PC-3 (cell line): Measurements from ENCODE around the gene SLF2. TPM values are rescaled to one million over a fixed set of nuclear protein-coding genes. Genes with fewer than 3 reads are reported as not detected.

ENCODE experiments used
- ATAC-seq: fragments of 200-7000 bp; cut with Tn5 transposase; 2 replicates; pipeline ENCODE4 v1.9.1; 2020; ENCODE audit warnings: mild to moderate bottlenecking, moderate library complexity
- BruUV-seq: library from RNA; stranded (reverse); fragments of 400-500 nt; replicated peaks from 2 replicates; lab custom pipeline; 2021; lab: Mats Ljungman, UMichigan
- CTCF ChIA-PET: fragments of 300-600 bp; sonication (Branson Sonifier 250); formaldehyde crosslinking; loops from one replicate; lab custom pipeline; 2022; ENCODE audit warnings: antibody characterized with exemption; lab: Charles Lee
- POLR2A ChIA-PET: fragments of 300-600 bp; sonication (Branson Sonifier 250); formaldehyde crosslinking; loops from one replicate; lab custom pipeline; 2022; ENCODE audit warnings: antibody characterized with exemption; ENCODE audit not compliant: unreplicated experiment; lab: Charles Lee
- DNase-seq: peaks from one replicate; pipeline ENCODE4 v3.0.0-alpha.2; 2015
- H2AFZ ChIP-seq: fragments of 300-600 bp; sonication (generic); 2 replicates; pipeline ENCODE4 v1.6.0; 2016; ENCODE audit warnings: antibody characterized with exemption, low read length
- H3F3A ChIP-seq: fragments of 300-600 bp; sonication (generic); one replicate; pipeline ENCODE4 v1.6.0; 2017; ENCODE audit warnings: antibody characterized with exemption, low read length, control low read depth, mild to moderate bottlenecking; ENCODE audit not compliant: unreplicated experiment
- H3K27ac ChIP-seq: fragments of 300-600 bp; sonication (generic); 2 replicates; pipeline ENCODE4 v1.5.1; 2016; ENCODE audit warnings: mild to moderate bottlenecking, low read length
- H3K27me3 ChIP-seq: fragments of 300-600 bp; sonication (generic); 2 replicates; pipeline ENCODE4 v1.6.1; 2016; ENCODE audit warnings: low read length, mixed read lengths
- H3K36me3 ChIP-seq: fragments of 300-600 bp; sonication (generic); 2 replicates; pipeline ENCODE4 v1.6.1; 2016; ENCODE audit warnings: low read depth, mixed run types, low read length, mixed read lengths
- H3K4me1 ChIP-seq: fragments of 300-600 bp; sonication (generic); 2 replicates; pipeline ENCODE4 v1.5.1; 2016; ENCODE audit warnings: low read length; ENCODE audit not compliant: insufficient read depth
- H3K4me2 ChIP-seq: fragments of 300-600 bp; sonication (generic); 2 replicates; pipeline ENCODE4 v1.6.0; 2016; ENCODE audit warnings: low read length
- H3K4me3 ChIP-seq: fragments of 300-600 bp; sonication (generic); 2 replicates; pipeline ENCODE4 v1.5.1; 2016; ENCODE audit warnings: mild to moderate bottlenecking, low read length, mixed read lengths
- H3K79me2 ChIP-seq: fragments of 300-600 bp; sonication (generic); 2 replicates; pipeline ENCODE4 v1.6.1; 2017; ENCODE audit warnings: low read length, mixed read lengths
- H3K9ac ChIP-seq: fragments of 300-600 bp; sonication (generic); 2 replicates; pipeline ENCODE4 v1.6.0; 2016; ENCODE audit warnings: mild to moderate bottlenecking, low read length
- H3K9me2 ChIP-seq: fragments of 300-600 bp; sonication (generic); replicated peaks from 2 replicates; pipeline ENCODE4 v1.6.1; 2016; ENCODE audit warnings: mixed run types, low read length, mixed read lengths
- H3K9me3 ChIP-seq: fragments of 300-600 bp; sonication (generic); 2 replicates; pipeline ENCODE4 v1.6.1; 2016; ENCODE audit warnings: low read length, mixed read lengths
- H4K20me1 ChIP-seq: fragments of 300-600 bp; sonication (generic); 2 replicates; pipeline ENCODE4 v1.6.1; 2016; ENCODE audit warnings: low read length, mixed read lengths
- EZH2 ChIP-seq: fragments of 300-600 bp; sonication (generic); IDR thresholded peaks from one replicate; pipeline ENCODE4 v1.6.1; 2017; ENCODE audit warnings: antibody characterized with exemption, mild to moderate bottlenecking, low read length; ENCODE audit not compliant: unreplicated experiment
- EZH2phosphoT487 ChIP-seq: fragments of 300-600 bp; sonication (generic); IDR thresholded peaks from 2 replicates; pipeline ENCODE4 v1.6.1; 2018; ENCODE audit warnings: mild to moderate bottlenecking, antibody characterized with exemption, low read length, borderline replicate concordance
- intact Hi-C: fragments of 100-400 bp; cut with micrococcal nuclease; formaldehyde crosslinking; loops from 2 replicates; pipeline ENCODE4 v1.9.0; 2023
- total RNA-seq: library from RNA; depleted of rRNA; stranded (reverse); fragments of >200 nt; gene quantifications from 2 replicates; pipeline ENCODE4 v1.2.3, GENCODE V29; 2014
- TF ChIP-seq, protein P1 (sequence below): fragments of 300-600 bp; sonication (generic); conservative IDR thresholded peaks from 2 replicates; pipeline ENCODE4 v1.5.1; 2017; ENCODE audit warnings: antibody characterized with exemption, low read depth, mild to moderate bottlenecking, low read length

SLF2 gene
- total RNA-seq, 1 experiment from 2014 or later: 19.5 TPM

DNA sequence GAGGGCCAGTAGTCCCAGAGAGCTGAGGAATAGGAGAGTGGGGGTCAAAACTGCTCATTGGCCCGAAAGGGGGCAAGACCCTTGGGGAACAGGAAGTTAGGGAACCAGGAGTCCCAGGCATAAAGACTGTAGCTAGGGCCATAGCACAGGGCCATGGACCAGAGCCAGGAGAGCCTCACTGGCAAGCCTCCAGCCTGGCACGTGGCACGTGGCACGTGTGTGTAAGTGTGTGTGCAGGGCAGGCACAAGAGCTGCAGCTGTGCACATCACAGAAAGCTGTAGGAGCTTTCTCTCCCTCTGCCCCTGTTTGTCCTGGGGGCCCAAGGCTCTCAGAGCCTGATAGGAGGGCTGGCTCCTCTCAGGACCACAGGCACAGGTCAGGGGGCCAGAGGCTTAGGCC, 47.8 kb upstream of the SLF2 start:
- Histone ChIP-seq H2AFZ (no peak overlapping the region), H3K4me3 (no peak overlapping the region), H3K27me3 (peaks cover 37% of the 10 kb centered on the region), H3K9me2 (no peaks in the 10 kb centered on the region), H3K27ac (no peak overlapping the region), H3K9ac (no peak overlapping the region), H3K79me2 (no peaks in the 10 kb centered on the region), H3K9me3 (no peaks in the 10 kb centered on the region), H4K20me1 (no peaks in the 10 kb centered on the region), H3K36me3 (no peaks in the 10 kb centered on the region), H3K4me2 (no peak overlapping the region), H3F3A (no peaks in the 10 kb centered on the region), H3K4me1 (no peaks in the 10 kb centered on the region)
- no peak for ATAC-seq
- intact Hi-C loops: no loop called here
- POLR2A ChIA-PET: no interaction called here
- CTCF ChIA-PET: no interaction called here
- BruUV-seq: no TSS peak
- TF ChIP-seq EZH2phosphoT487 (no peak), EZH2 (no peak)
- TF ChIP-seq, protein P1, sequence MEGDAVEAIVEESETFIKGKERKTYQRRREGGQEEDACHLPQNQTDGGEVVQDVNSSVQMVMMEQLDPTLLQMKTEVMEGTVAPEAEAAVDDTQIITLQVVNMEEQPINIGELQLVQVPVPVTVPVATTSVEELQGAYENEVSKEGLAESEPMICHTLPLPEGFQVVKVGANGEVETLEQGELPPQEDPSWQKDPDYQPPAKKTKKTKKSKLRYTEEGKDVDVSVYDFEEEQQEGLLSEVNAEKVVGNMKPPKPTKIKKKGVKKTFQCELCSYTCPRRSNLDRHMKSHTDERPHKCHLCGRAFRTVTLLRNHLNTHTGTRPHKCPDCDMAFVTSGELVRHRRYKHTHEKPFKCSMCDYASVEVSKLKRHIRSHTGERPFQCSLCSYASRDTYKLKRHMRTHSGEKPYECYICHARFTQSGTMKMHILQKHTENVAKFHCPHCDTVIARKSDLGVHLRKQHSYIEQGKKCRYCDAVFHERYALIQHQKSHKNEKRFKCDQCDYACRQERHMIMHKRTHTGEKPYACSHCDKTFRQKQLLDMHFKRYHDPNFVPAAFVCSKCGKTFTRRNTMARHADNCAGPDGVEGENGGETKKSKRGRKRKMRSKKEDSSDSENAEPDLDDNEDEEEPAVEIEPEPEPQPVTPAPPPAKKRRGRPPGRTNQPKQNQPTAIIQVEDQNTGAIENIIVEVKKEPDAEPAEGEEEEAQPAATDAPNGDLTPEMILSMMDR: no peak
- DNase-seq: no peak

DNA sequence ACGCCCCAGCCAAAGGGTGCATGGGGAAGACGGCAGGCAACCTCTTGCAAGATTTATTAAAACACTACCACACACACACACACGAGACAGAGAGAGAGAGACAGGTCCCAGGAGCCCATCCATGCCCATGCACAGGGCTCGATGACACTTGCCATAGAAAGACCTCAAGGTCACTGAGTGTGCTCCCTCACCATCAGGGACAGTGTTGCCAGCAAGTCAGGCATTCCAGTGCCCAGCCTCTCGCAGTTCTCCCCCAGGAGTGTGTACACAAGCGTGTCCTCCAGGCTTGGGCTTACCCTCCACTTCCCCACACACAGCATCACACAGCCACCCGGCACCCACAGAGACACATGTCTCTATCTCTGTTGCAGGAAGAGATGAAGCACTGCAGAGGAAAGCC, 46.8 kb upstream of the SLF2 start:
- intact Hi-C loops: no loop called here
- Histone ChIP-seq H3K4me2 (no peak overlapping the region), H3K9me2 (no peaks in the 10 kb centered on the region), H3K9me3 (no peaks in the 10 kb centered on the region), H3K4me1 (no peaks in the 10 kb centered on the region), H4K20me1 (no peaks in the 10 kb centered on the region), H2AFZ (no peak overlapping the region), H3F3A (no peaks in the 10 kb centered on the region), H3K27me3 (peaks cover 27% of the 10 kb centered on the region), H3K79me2 (no peaks in the 10 kb centered on the region), H3K27ac (no peak overlapping the region), H3K4me3 (no peak overlapping the region), H3K36me3 (no peaks in the 10 kb centered on the region), H3K9ac (no peak overlapping the region)
- TF ChIP-seq, protein P1: no peak
- no peak for TF ChIP-seq EZH2
- no peak for TF ChIP-seq EZH2phosphoT487
- DNase-seq (no peak), ATAC-seq (no peak)
- no TSS peak for BruUV-seq
- ChIA-PET CTCF (no interaction called here), POLR2A (no interaction called here)

DNA sequence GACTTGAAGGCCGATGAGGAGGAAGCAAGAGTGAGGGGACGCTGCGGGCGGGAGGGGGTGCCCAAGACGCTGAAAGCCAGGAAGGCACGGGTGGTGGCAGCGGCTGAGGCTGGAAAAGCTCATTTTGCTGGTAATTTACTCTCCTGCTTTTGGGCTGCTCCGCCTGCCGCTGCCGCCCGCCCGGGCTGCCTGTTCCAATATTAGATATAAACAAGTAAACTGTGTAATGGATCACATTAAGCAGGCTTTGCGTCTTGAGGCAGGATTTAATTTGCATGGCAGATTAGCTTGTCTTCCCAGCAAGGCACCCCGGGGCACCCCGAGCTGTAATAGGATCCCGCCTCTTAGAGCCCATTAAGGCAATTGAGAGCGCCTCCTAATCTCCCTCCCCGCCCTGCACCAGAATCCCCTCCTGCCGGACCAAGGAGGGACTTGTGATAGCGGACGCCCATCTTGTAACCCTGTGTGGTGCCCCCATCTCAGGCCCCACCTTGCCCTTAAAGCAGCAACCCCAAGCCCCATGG, 46.1 kb upstream of the SLF2 start:
- no peak overlapping the region for H2AFZ ChIP-seq
- no peak overlapping the region for H3K9ac ChIP-seq
- H3K9me3 ChIP-seq: no peaks in the 10 kb centered on the region
- BruUV-seq: no TSS peak
- H3F3A ChIP-seq: no peaks in the 10 kb centered on the region
- peaks cover 20% of the 10 kb centered on the region for H3K27me3 ChIP-seq
- H3K4me1 ChIP-seq: no peaks in the 10 kb centered on the region
- no peaks in the 10 kb centered on the region for H3K36me3 ChIP-seq
- no peak overlapping the region for H3K4me3 ChIP-seq
- ChIA-PET POLR2A (no interaction called here), CTCF (no interaction called here)
- TF ChIP-seq EZH2phosphoT487 (no peak), EZH2 (no peak)
- TF ChIP-seq, protein P1: no peak
- H4K20me1 ChIP-seq: no peaks in the 10 kb centered on the region
- intact Hi-C loops: no loop called here
- no peak overlapping the region for H3K27ac ChIP-seq
- no peak overlapping the region for H3K4me2 ChIP-seq
- ATAC-seq (no peak), DNase-seq (no peak)
- H3K79me2 ChIP-seq: no peaks in the 10 kb centered on the region
- no peaks in the 10 kb centered on the region for H3K9me2 ChIP-seq
